IMR-90 (cell line): ENCODE data around the gene FAM89B. TPM values are rescaled to one million over a fixed set of nuclear protein-coding genes. Genes with fewer than 3 reads are reported as not detected.

Experiments used
- ATAC-seq: fragments of 200-7000 bp; cut with Tn5 transposase; 2 replicates; pipeline ENCODE4 v1.9.1; 2020; ENCODE audit warnings: low read depth, mild to moderate bottlenecking, moderate library complexity
- BruUV-seq: library from RNA; stranded (reverse); fragments of 400-500 nt; replicated peaks from 2 replicates; lab custom pipeline; 2021; lab: Mats Ljungman, UMichigan
- CTCF ChIA-PET: fragments of 300-600 bp; formaldehyde crosslinking; extraction: SDS; loops from one replicate; lab custom pipeline; 2021; ENCODE audit warnings: antibody characterized with exemption; lab: Yijun Ruan, JAX
- POLR2A ChIA-PET: fragments of 300-600 bp; sonication (Branson Sonifier 250); formaldehyde crosslinking; loops from one replicate; lab custom pipeline; 2022; ENCODE audit warnings: antibody characterized with exemption; ENCODE audit not compliant: unreplicated experiment; lab: Charles Lee
- DNase-seq: peaks from one replicate; pipeline ENCODE4 v3.0.0; 2013
- H2AFZ ChIP-seq: replicated peaks from 2 replicates; pipeline ENCODE3; 2013; ENCODE audit warnings: low read length, mild to moderate bottlenecking; ENCODE audit not compliant: poor library complexity
- H2AK5ac ChIP-seq: 2 replicates; pipeline ENCODE4 v1.6.1; 2013; ENCODE audit warnings: low read depth, low read length, inconsistent platforms
- H2AK9ac ChIP-seq: replicated peaks from 2 replicates; pipeline ENCODE3; 2013; ENCODE audit warnings: mild to moderate bottlenecking, low read depth, low read length, moderate library complexity; ENCODE audit not compliant: poor library complexity
- H2BK120ac ChIP-seq: 2 replicates; pipeline ENCODE4 v1.6.1; 2013; ENCODE audit warnings: low read depth, low read length, inconsistent platforms
- H2BK15ac ChIP-seq: 3 replicates; pipeline ENCODE4 v1.6.1; 2013; ENCODE audit warnings: low read depth, low read length, inconsistent platforms
- H2BK20ac ChIP-seq: 2 replicates; pipeline ENCODE4 v1.6.1; 2013; ENCODE audit warnings: low read depth, mild to moderate bottlenecking, inconsistent platforms, low read length, moderate library complexity
- H2BK5ac ChIP-seq: 2 replicates; pipeline ENCODE4 v1.6.1; 2013; ENCODE audit warnings: mild to moderate bottlenecking, low read depth, low read length, inconsistent platforms; ENCODE audit not compliant: poor library complexity, severe bottlenecking
- H3K14ac ChIP-seq: replicated peaks from 2 replicates; pipeline ENCODE4 v1.6.1; 2013; ENCODE audit warnings: low read depth, low read length, inconsistent platforms
- H3K18ac ChIP-seq: 2 replicates; pipeline ENCODE4 v1.6.1; 2013; ENCODE audit warnings: low read depth, low read length, control low read depth
- H3K23ac ChIP-seq: 2 replicates; pipeline ENCODE4 v1.6.1; 2013; ENCODE audit warnings: low read depth, low read length, inconsistent platforms
- H3K27ac ChIP-seq: 2 replicates; pipeline ENCODE4 v1.5.1; 2013; ENCODE audit warnings: mild to moderate bottlenecking, control low read depth, low read length; ENCODE audit not compliant: insufficient read depth
- H3K27me3 ChIP-seq: 2 replicates; pipeline ENCODE4 v1.6.1; 2013; ENCODE audit warnings: low read length; ENCODE audit not compliant: control insufficient read depth, insufficient read depth
- H3K36me3 ChIP-seq: 2 replicates; pipeline ENCODE4 v1.6.1; 2013; ENCODE audit warnings: low read length, mixed read lengths; ENCODE audit not compliant: control insufficient read depth, insufficient read depth
- H3K4ac ChIP-seq: 2 replicates; pipeline ENCODE4 v1.6.1; 2013; ENCODE audit warnings: low read depth, low read length, inconsistent platforms
- H3K4me1 ChIP-seq: 2 replicates; pipeline ENCODE4 v1.6.1; 2013; ENCODE audit warnings: low read length, mixed read lengths; ENCODE audit not compliant: control insufficient read depth, insufficient read depth
- H3K4me2 ChIP-seq: 2 replicates; pipeline ENCODE4 v1.6.1; 2013; ENCODE audit warnings: low read depth, mild to moderate bottlenecking, control low read depth, low read length, moderate library complexity
- H3K4me3 ChIP-seq: 2 replicates; pipeline ENCODE4 v1.5.1; 2013; ENCODE audit warnings: low read depth, mild to moderate bottlenecking, control low read depth, low read length, moderate library complexity; ENCODE audit not compliant: insufficient read depth
- H3K56ac ChIP-seq: 2 replicates; pipeline ENCODE4 v1.6.1; 2013; ENCODE audit warnings: low read length, inconsistent platforms; ENCODE audit not compliant: insufficient read depth; ENCODE audit errors: extremely low read depth
- H3K79me1 ChIP-seq, 2 experiments: 2 replicates each; pipeline ENCODE4 v1.6.1; 2013; ENCODE audit warnings: low read length in 2 of 2, inconsistent platforms in 1 of 2, low read depth in 1 of 2
- H3K9ac ChIP-seq: 2 replicates; pipeline ENCODE4 v1.6.1; 2013; ENCODE audit warnings: low read depth, low read length, control low read depth
- H3K9me1 ChIP-seq: 2 replicates; pipeline ENCODE4 v1.6.1; 2013; ENCODE audit warnings: low read length, inconsistent platforms; ENCODE audit not compliant: insufficient read depth
- H3K9me3 ChIP-seq: 2 replicates; pipeline ENCODE4 v1.6.1; 2013; ENCODE audit warnings: low read length; ENCODE audit not compliant: control insufficient read depth, insufficient read depth
- H4K20me1 ChIP-seq: 2 replicates; pipeline ENCODE4 v1.6.1; 2013; ENCODE audit warnings: low read length, inconsistent platforms; ENCODE audit not compliant: insufficient read depth
- H4K5ac ChIP-seq: 2 replicates; pipeline ENCODE4 v1.6.1; 2013; ENCODE audit warnings: mild to moderate bottlenecking, low read depth, low read length, control low read depth
- H4K8ac ChIP-seq, 2 experiments: 2 replicates each; pipeline ENCODE4 v1.6.1; 2013; ENCODE audit warnings: low read depth in 2 of 2, low read length in 2 of 2, control low read depth in 1 of 2, inconsistent platforms in 1 of 2
- H4K91ac ChIP-seq: 2 replicates; pipeline ENCODE4 v1.6.1; 2013; ENCODE audit warnings: low read depth, low read length, inconsistent platforms; ENCODE audit not compliant: insufficient read depth
- BHLHE40 ChIP-seq: fragments of 150-350 bp; IDR thresholded peaks from 2 replicates; pipeline ENCODE4 v1.6.1; 2016; ENCODE audit warnings: mild to moderate bottlenecking, low read depth, low read length
- CTCF ChIP-seq: conservative IDR thresholded peaks from 2 replicates; pipeline ENCODE4 v1.5.1; 2012; ENCODE audit warnings: mild to moderate bottlenecking, low read depth, low read length, improper control_type of control experiment
- MXI1 ChIP-seq: IDR thresholded peaks from 2 replicates; pipeline ENCODE4 v1.6.1; 2012; ENCODE audit warnings: low read depth, mild to moderate bottlenecking, low read length, moderate library complexity, borderline replicate concordance
- NFE2L2 ChIP-seq: fragments of 150-350 bp; IDR thresholded peaks from 2 replicates; pipeline ENCODE4 v1.6.1; 2016; ENCODE audit warnings: low read depth, mild to moderate bottlenecking, low read length
- RAD21 ChIP-seq: IDR thresholded peaks from 2 replicates; pipeline ENCODE4 v1.6.1; 2012; ENCODE audit warnings: low read length, improper control_type of control experiment
- WGBS, 2 experiments: methylation state at CpG; one replicate each; pipeline versions ENCODE4 v1.1.5 to v1.1.7; 2013; ENCODE audit warnings: missing lambda C conversion rate in 2 of 2; ENCODE audit not compliant: insufficient read length in 1 of 2; ENCODE audit errors: extremely low coverage in 2 of 2; 5-methylcytosine and 5-hydroxymethylcytosine counted together
- dilution Hi-C: fragments of 300-500 bp; cut with HindIII; formaldehyde crosslinking; loops from one replicate; pipeline ENCODE4 v1.14.3; 2018; ENCODE audit warnings: low sequenced_read_pairs; ENCODE audit not compliant: unreplicated experiment
- in situ Hi-C: fragments of 300-500 bp; cut with MboI; formaldehyde crosslinking; loops from 3 replicates; pipeline ENCODE4 v1.14.3; 2019; ENCODE audit warnings: low sequenced_read_pairs, inconsistent platforms, mixed read lengths
- intact Hi-C: fragments of 100-400 bp; cut with micrococcal nuclease; formaldehyde crosslinking; loops from 2 replicates; pipeline ENCODE4 v1.10.0; 2022
- polyA plus RNA-seq, 3 experiments: library from polyadenylated mRNA; depleted of rRNA; stranded (reverse); fragments of >200 nt; gene quantifications; 2 replicates each; pipeline ENCODE4 v1.2.3, GENCODE V29; 2012; ENCODE audit warnings: low replicate concordance in 1 of 3
- total RNA-seq: library from RNA; depleted of rRNA; stranded (reverse); fragments of >200 nt; gene quantifications from 2 replicates; pipeline ENCODE4 v1.2.3, GENCODE V29; 2012

The FAM89B gene
- total and polyA plus RNA-seq, 2 of the 4 experiments (the other 2 are of a cell fraction), result 12.0 to 65.5 TPM

GRCh38 chr11:65551572-65552387 lies 20.6 kb upstream of the FAM89B start:
- H4K91ac ChIP-seq, result no peak overlapping the region
- no peak overlapping the region for H4K8ac ChIP-seq
- no peak overlapping the region for H3K4ac ChIP-seq
- H3K9ac ChIP-seq, result no peak overlapping the region
- no peaks in the 10 kb centered on the region for H3K9me3 ChIP-seq
- no peak overlapping the region for H2BK15ac ChIP-seq
- H2AK5ac ChIP-seq, result no peak overlapping the region
- CTCF ChIA-PET, result no interaction called here
- intact Hi-C loops, result no loop called here
- H3K56ac ChIP-seq, result no peak overlapping the region
- H3K4me2 ChIP-seq, result no peak overlapping the region
- H3K14ac ChIP-seq, result no peak overlapping the region
- no peak overlapping the region for H2BK20ac ChIP-seq
- H3K4me3 ChIP-seq, result no peak overlapping the region
- H4K5ac ChIP-seq, result no peak overlapping the region
- in situ Hi-C loops, result no loop called here
- no peak overlapping the region for H2BK120ac ChIP-seq
- dilution Hi-C loops, result no loop called here
- H3K27me3 ChIP-seq, result no peaks in the 10 kb centered on the region
- no TSS peak for BruUV-seq
- H3K27ac ChIP-seq, result no peak overlapping the region
- DNase-seq (peak; percentile 22), ATAC-seq (no peak)
- H3K4me1 ChIP-seq, result peaks cover 16% of the 10 kb centered on the region
- peaks cover 19% of the 10 kb centered on the region for H4K20me1 ChIP-seq
- peaks cover 11% of the 10 kb centered on the region for H3K9me1 ChIP-seq
- H3K36me3 ChIP-seq, result peaks cover 36% of the 10 kb centered on the region
- WGBS, 2 experiments, result 84% methylated on average over 11 of the region's 17 CpGs; no CpG with 5 or more reads in 1 of the 2 experiments
- POLR2A ChIA-PET, result no interaction called here
- no peak overlapping the region for H2AK9ac ChIP-seq
- H3K79me1 ChIP-seq, result peaks cover 16 to 35% of the 10 kb centered on the region in 2 experiments
- H3K23ac ChIP-seq, result no peak overlapping the region
- TF ChIP-seq RAD21 (no peak), NFE2L2 (no peak), CTCF (peak; percentile 34; the same call in 1 of the 2 replicates), BHLHE40 (no peak), MXI1 (no peak)
- H2AFZ ChIP-seq, result no peak overlapping the region
- no peak overlapping the region for H3K18ac ChIP-seq
- H2BK5ac ChIP-seq, result no peak overlapping the region
